ENCODE measurements around the gene BTNL8.

Gene BTNL8

GRCh38 chr5:180988016-180988415 lies 89.1 kb downstream of the BTNL8 start:
- H3K27me3 ChIP-seq (ENCODE audit: control insufficient read depth in 1 of 2, insufficient read depth in 2 of 2, low read length in 2 of 2) = no peaks in the 10 kb centered on the region
- no peaks in the 10 kb centered on the region for H3K9me3 ChIP-seq (ENCODE audit: control insufficient read depth in 1 of 2, low read length in 2 of 2)
- H3K27ac ChIP-seq (ENCODE audit: low read depth, low read length) = no peak overlapping the region
- peak overlapping the region in 1 of 2 donors; percentile 83 for H3K4me3 ChIP-seq (ENCODE audit: low read depth in 1 of 2, low read length in 2 of 2)
- peaks cover 0 to 4% of the 10 kb centered on the region in 2 donors for H3K36me3 ChIP-seq (ENCODE audit: control insufficient read depth in 1 of 2, insufficient read depth in 2 of 2, low read length in 2 of 2)
- H3K9ac ChIP-seq (ENCODE audit: low read depth in 1 of 2, low read length in 2 of 2) = no peak overlapping the region
- H3K4me1 ChIP-seq (ENCODE audit: control insufficient read depth in 1 of 2, insufficient read depth in 2 of 2, low read length in 2 of 2) = peaks cover 13% of the 10 kb centered on the region in 2 donors

- Histone ChIP-seq H3K36me3 (ENCODE audit: control insufficient read depth in 1 of 2, insufficient read depth in 2 of 2, low read length in 2 of 2) (peaks cover 0 to 4% of the 10 kb centered on the region in 2 donors), H3K9ac (ENCODE audit: low read depth in 1 of 2, low read length in 2 of 2) (peak within 1 kb of the TSS; percentile 53 to 78), H3K27ac (ENCODE audit: low read depth, low read length) (peak within 1 kb of the TSS; percentile 74), H3K4me3 (ENCODE audit: low read depth in 1 of 2, low read length in 2 of 2) (peak within 1 kb of the TSS; percentile 81 to 83), H3K27me3 (ENCODE audit: control insufficient read depth in 1 of 2, insufficient read depth in 2 of 2, low read length in 2 of 2) (no peaks in the 10 kb centered on the region), H3K4me1 (ENCODE audit: control insufficient read depth in 1 of 2, insufficient read depth in 2 of 2, low read length in 2 of 2) (peaks cover 13% of the 10 kb centered on the region in 2 donors), H3K9me3 (ENCODE audit: control insufficient read depth in 1 of 2, low read length in 2 of 2) (no peaks in the 10 kb centered on the region)
Observed at GRCh38 chr5:180988592-180988991, 89.6 kb downstream of the BTNL8 start, which contains the start of gene BTNL3. Gene BTNL3 (plus strand): TSS chr5:180988846. CDS start chr5:180989029, 183 bp downstream.

GRCh38 chr5:180990086-180990881 lies 91.3 kb downstream of the BTNL8 start:
- peak overlapping the region; percentile 58 to 78 for H3K9ac ChIP-seq (ENCODE audit: low read depth in 1 of 2, low read length in 2 of 2)
- peaks cover 13% of the 10 kb centered on the region in 2 donors for H3K4me1 ChIP-seq (ENCODE audit: control insufficient read depth in 1 of 2, insufficient read depth in 2 of 2, low read length in 2 of 2)
- H3K9me3 ChIP-seq (ENCODE audit: control insufficient read depth in 1 of 2, low read length in 2 of 2) = no peaks in the 10 kb centered on the region
- peak overlapping the region; percentile 13 for H3K27ac ChIP-seq (ENCODE audit: low read depth, low read length)
- H3K36me3 ChIP-seq (ENCODE audit: control insufficient read depth in 1 of 2, insufficient read depth in 2 of 2, low read length in 2 of 2) = peaks cover 0 to 4% of the 10 kb centered on the region in 2 donors
- H3K4me3 ChIP-seq (ENCODE audit: low read depth in 1 of 2, low read length in 2 of 2) = peak overlapping the region; percentile 81 to 83
- no peaks in the 10 kb centered on the region for H3K27me3 ChIP-seq (ENCODE audit: control insufficient read depth in 1 of 2, insufficient read depth in 2 of 2, low read length in 2 of 2)

GRCh38 chr5:180990882-180991242 lies 91.9 kb downstream of the BTNL8 start:
- Histone ChIP-seq H3K9me3 (ENCODE audit: control insufficient read depth in 1 of 2, low read length in 2 of 2) (no peaks in the 10 kb centered on the region), H3K4me1 (ENCODE audit: control insufficient read depth in 1 of 2, insufficient read depth in 2 of 2, low read length in 2 of 2) (peaks cover 13% of the 10 kb centered on the region in 2 donors), H3K4me3 (ENCODE audit: low read depth in 1 of 2, low read length in 2 of 2) (peak overlapping the region; percentile 81 to 83), H3K9ac (ENCODE audit: low read depth in 1 of 2, low read length in 2 of 2) (peak overlapping the region; percentile 58 to 78), H3K36me3 (ENCODE audit: control insufficient read depth in 1 of 2, insufficient read depth in 2 of 2, low read length in 2 of 2) (peaks cover 1 to 7% of the 10 kb centered on the region in 2 donors), H3K27me3 (ENCODE audit: control insufficient read depth in 1 of 2, insufficient read depth in 2 of 2, low read length in 2 of 2) (no peaks in the 10 kb centered on the region), H3K27ac (ENCODE audit: low read depth, low read length) (no peak overlapping the region)

Data from duodenal mucosa (tissue), 2 donors.